Right lobe of liver (tissue), 4 donors: ENCODE measurements around the gene CDK14.

Experiments used
- CTCF ChIP-seq, 4 donors: fragments of 200-600 bp in 3 of 4; fragments of 450-650 bp in 1 of 4; IDR thresholded peaks; one replicate each; pipeline versions ENCODE4 v1.5.1 to v1.8.0; 2016 to 2022; ENCODE audit warnings: antibody characterized with exemption in 4 of 4, mild to moderate bottlenecking in 2 of 4
- POLR2A ChIP-seq: fragments of 450-650 bp; IDR thresholded peaks from one replicate; pipeline ENCODE4 v1.6.1; 2017; ENCODE audit warnings: antibody characterized with exemption, mild to moderate bottlenecking
- donor health status: DM: no; HTN: no; CAD: no.
- donor health status: DM: no; HTN: no; CAD: no.
- donor health status: DM: no; HTN: yes; CAD: no.

GRCh38 chr7:91069146-91069545 lies 473.0 kb downstream of the CDK14 start:
- TF ChIP-seq POLR2A (no peak), CTCF (IDR thresholded peaks at IDR 0.05) (no peak)
